Measurements from ENCODE around the gene NPC1.

NPC1 gene

DNA sequence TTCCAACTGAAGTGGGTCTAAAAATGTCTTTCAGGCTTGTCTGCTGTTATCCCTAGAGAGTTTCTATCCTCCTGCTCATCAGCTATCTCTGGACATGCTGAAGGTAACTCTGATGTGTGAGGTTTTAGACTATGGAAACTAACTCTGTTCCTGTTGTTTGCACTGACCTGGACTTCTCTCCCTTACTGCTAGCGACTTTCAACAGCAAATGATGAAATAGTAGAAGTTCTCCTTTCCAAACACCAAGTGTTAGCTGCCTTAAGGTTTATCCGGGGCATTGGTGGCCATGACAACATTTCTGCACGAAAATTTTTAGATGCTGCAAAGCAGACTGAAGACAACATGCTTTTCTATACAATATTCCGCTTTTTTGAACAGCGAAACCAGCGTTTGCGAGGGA lies 56.1 kb downstream of the NPC1 start:
- Histone ChIP-seq H3K9me3 (ENCODE audit: control insufficient read depth in 2 of 2, low read length in 2 of 2) (no peaks in the 10 kb centered on the region), H3K4me1 (ENCODE audit: control insufficient read depth in 2 of 2, insufficient read depth in 2 of 2, low read length in 2 of 2) (no peaks in the 10 kb centered on the region), H3K27me3 (ENCODE audit: control insufficient read depth in 2 of 2, insufficient read depth in 2 of 2, low read length in 2 of 2) (no peaks in the 10 kb centered on the region), H3K36me3 (ENCODE audit: control insufficient read depth in 2 of 2, insufficient read depth in 2 of 2, low read length in 2 of 2) (peaks cover 80 to 91% of the 10 kb centered on the region in 2 donors), H3K9ac (ENCODE audit: low read depth in 1 of 2, low read length in 2 of 2) (no peak overlapping the region), H3K27ac (ENCODE audit: low read depth in 2 of 2, low read length in 2 of 2) (no peak overlapping the region), H3K4me3 (ENCODE audit: low read length in 2 of 2) (no peak overlapping the region)

DNA sequence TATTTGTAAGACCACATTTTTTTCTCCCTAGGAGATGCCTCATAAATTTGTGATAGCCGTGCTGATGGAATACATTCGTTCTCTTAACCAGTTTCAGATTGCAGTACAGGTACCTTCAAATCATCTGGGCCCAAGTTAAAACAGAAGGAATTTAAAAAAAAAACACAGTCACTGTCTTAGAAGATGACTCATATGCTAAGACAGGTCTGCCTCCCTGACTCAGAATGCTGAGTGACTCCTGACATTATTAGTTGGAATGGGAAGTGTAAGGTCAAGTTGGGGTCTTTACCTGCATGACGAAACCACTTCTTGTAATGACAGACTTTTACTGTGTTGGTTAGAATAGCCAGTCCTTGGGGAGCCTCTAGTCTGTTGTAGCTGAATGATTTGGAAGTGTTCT lies 56.7 kb downstream of the NPC1 start:
- no peak overlapping the region for H3K4me3 ChIP-seq (ENCODE audit: low read length in 2 of 2)
- no peak overlapping the region for H3K9ac ChIP-seq (ENCODE audit: low read depth in 1 of 2, low read length in 2 of 2)
- H3K27ac ChIP-seq (ENCODE audit: low read depth in 2 of 2, low read length in 2 of 2) = no peak overlapping the region
- no peaks in the 10 kb centered on the region for H3K4me1 ChIP-seq (ENCODE audit: control insufficient read depth in 2 of 2, insufficient read depth in 2 of 2, low read length in 2 of 2)
- H3K27me3 ChIP-seq (ENCODE audit: control insufficient read depth in 2 of 2, insufficient read depth in 2 of 2, low read length in 2 of 2) = no peaks in the 10 kb centered on the region
- H3K9me3 ChIP-seq (ENCODE audit: control insufficient read depth in 2 of 2, low read length in 2 of 2) = no peaks in the 10 kb centered on the region
- peaks cover 74 to 86% of the 10 kb centered on the region in 2 donors for H3K36me3 ChIP-seq (ENCODE audit: control insufficient read depth in 2 of 2, insufficient read depth in 2 of 2, low read length in 2 of 2)

DNA sequence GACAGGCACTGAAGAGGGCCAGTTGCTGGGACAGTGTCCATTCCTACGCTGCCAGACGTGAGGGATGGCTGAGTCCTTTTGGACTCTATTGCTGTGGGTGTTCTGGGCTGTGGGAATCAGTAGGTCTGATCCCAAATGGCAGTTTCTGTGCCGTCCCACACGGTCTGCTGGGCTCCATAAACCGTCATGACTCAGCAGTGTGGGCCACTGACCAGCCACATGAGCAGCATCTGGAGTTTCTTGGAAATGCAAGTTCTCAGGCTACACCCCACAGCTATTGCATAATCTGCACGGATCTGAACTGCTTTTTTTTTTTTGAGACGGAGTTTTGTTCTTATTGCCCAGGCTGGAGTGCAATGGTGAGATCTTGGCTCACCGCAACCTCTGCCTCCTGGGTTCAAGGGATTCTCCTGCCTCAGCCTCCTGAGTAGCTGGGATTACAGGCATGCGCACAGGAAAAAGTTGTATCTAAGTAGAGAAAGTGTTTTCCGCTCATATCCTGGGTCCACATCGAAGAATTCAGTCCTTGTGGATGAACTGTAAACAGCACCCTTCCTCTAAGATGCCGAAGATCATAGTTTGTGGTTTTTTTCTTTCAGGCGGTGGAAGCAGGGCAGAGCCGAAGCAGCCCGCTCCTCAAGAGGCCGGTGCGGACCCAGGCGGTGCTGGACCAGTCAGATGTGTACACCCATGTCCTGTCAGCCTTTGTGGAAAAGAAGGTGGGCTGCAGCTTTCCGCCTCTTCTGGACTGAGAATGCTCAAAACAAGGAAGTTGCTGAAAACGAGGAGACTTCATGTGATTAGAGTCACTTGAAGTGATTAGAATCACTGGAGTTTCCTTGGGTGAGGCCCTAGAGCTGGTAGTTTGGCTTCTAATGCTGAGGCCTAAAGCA lies 57.5 kb downstream of the NPC1 start:
- Histone ChIP-seq H3K9ac (ENCODE audit: low read depth in 1 of 2, low read length in 2 of 2) (no peak overlapping the region), H3K4me3 (ENCODE audit: low read length in 2 of 2) (no peak overlapping the region), H3K27ac (ENCODE audit: low read depth in 2 of 2, low read length in 2 of 2) (no peak overlapping the region), H3K9me3 (ENCODE audit: control insufficient read depth in 2 of 2, low read length in 2 of 2) (no peaks in the 10 kb centered on the region), H3K4me1 (ENCODE audit: control insufficient read depth in 2 of 2, insufficient read depth in 2 of 2, low read length in 2 of 2) (no peaks in the 10 kb centered on the region), H3K27me3 (ENCODE audit: control insufficient read depth in 2 of 2, insufficient read depth in 2 of 2, low read length in 2 of 2) (no peaks in the 10 kb centered on the region), H3K36me3 (ENCODE audit: control insufficient read depth in 2 of 2, insufficient read depth in 2 of 2, low read length in 2 of 2) (peaks cover 74 to 86% of the 10 kb centered on the region in 2 donors)

DNA sequence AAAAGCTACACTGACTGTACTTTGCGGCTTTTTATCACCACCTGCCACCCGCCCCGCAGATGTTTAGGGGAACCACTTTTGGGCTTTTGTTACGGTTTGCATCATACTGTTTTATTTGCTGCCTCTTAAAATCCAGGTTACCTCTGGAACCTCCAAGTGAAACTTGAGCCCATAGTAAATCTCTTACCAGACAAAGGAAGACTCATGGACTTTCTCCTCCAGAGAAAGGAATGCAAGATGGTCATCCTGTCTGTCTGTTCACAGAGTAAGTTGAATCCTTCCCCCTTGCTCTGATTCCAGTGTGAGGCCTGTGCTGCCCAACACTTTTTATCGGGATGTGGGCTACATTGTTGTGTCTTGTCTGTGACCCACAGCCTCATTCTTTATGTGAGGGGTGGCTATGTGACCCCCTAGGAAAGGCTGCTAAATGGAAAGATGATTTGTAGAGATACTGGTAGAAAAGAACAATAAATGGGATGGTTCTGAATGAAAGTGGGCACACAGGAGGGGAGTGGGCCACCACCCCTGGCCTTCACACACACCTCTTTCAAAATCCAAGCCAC lies 59.7 kb downstream of the NPC1 start:
- no peaks in the 10 kb centered on the region for H3K27me3 ChIP-seq (ENCODE audit: control insufficient read depth in 2 of 2, insufficient read depth in 2 of 2, low read length in 2 of 2)
- no peak overlapping the region for H3K9ac ChIP-seq (ENCODE audit: low read depth in 1 of 2, low read length in 2 of 2)
- peaks cover 68 to 88% of the 10 kb centered on the region in 2 donors for H3K36me3 ChIP-seq (ENCODE audit: control insufficient read depth in 2 of 2, insufficient read depth in 2 of 2, low read length in 2 of 2)
- no peak overlapping the region for H3K27ac ChIP-seq (ENCODE audit: low read depth in 2 of 2, low read length in 2 of 2)
- no peak overlapping the region for H3K4me3 ChIP-seq (ENCODE audit: low read length in 2 of 2)
- H3K4me1 ChIP-seq (ENCODE audit: control insufficient read depth in 2 of 2, insufficient read depth in 2 of 2, low read length in 2 of 2) = no peaks in the 10 kb centered on the region
- no peaks in the 10 kb centered on the region for H3K9me3 ChIP-seq (ENCODE audit: control insufficient read depth in 2 of 2, low read length in 2 of 2)

DNA sequence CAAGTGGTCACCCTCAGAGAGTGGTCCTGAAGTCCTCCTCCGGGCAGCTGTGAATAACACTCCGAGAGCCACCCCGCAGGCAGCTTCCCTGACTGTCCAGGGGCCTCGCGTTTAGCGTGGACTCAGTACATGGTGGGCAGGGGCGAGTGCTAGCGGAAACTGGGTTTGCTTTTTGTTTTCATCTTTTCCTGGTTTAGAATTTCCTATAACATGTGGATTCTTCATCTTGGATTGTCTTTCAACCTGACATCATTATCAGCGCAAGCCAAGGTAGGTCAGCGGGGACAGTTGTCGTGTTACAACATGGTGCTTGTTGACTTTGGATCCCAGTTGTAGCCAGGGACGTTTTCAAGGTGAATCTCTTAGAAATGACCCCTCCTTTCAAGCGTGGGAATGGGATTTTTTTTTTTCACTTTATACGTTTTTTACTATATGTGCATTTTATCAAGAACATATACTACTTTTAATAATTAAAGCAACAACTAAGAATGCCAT lies 62.0 kb downstream of the NPC1 start:
- Histone ChIP-seq H3K4me3 (ENCODE audit: low read length in 2 of 2) (no peak overlapping the region), H3K36me3 (ENCODE audit: control insufficient read depth in 2 of 2, insufficient read depth in 2 of 2, low read length in 2 of 2) (peaks cover 72 to 85% of the 10 kb centered on the region in 2 donors), H3K9ac (ENCODE audit: low read depth in 1 of 2, low read length in 2 of 2) (no peak overlapping the region), H3K27ac (ENCODE audit: low read depth in 2 of 2, low read length in 2 of 2) (no peak overlapping the region), H3K4me1 (ENCODE audit: control insufficient read depth in 2 of 2, insufficient read depth in 2 of 2, low read length in 2 of 2) (no peaks in the 10 kb centered on the region), H3K27me3 (ENCODE audit: control insufficient read depth in 2 of 2, insufficient read depth in 2 of 2, low read length in 2 of 2) (no peaks in the 10 kb centered on the region), H3K9me3 (ENCODE audit: control insufficient read depth in 2 of 2, low read length in 2 of 2) (no peaks in the 10 kb centered on the region)

DNA sequence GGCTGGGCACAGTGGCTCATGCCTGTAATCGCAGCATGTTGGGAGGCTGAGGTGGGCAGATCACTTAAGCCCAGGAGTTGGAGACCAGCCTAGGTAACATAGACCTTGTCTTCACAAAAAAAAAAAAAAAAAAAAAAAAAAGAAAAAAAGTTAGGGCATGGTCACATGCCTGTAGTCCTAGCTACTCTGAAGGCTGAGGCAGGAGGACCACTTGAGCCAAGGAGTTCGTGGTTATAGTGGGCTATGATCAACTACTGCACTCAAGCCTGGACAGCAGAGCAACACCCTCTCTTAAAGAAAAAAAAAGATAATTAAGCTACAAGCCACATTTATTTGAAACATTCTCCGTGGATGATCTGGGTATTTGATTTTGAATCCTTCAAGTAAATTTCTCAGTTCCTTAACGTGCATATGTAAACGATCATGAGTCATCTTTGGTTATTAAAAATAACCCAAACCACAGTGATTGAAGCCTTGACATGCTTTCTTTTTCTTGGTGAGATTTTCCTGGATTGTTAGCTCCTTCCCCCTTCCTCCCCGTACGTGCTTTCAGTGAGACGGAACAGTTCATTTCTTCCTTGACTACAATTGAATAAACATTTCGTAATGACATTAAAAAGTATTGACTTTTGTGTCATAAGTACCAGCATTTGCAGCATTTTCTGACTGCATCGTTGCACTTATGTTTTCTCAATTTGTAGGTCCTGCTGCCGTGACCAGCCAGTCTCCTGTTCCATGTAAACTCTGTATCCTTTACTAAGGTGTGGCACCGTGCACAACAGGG lies 62.7 kb downstream of the NPC1 start:
- Histone ChIP-seq H3K36me3 (ENCODE audit: control insufficient read depth in 2 of 2, insufficient read depth in 2 of 2, low read length in 2 of 2) (peaks cover 73 to 84% of the 10 kb centered on the region in 2 donors), H3K9ac (ENCODE audit: low read depth in 1 of 2, low read length in 2 of 2) (no peak overlapping the region), H3K4me1 (ENCODE audit: control insufficient read depth in 2 of 2, insufficient read depth in 2 of 2, low read length in 2 of 2) (no peaks in the 10 kb centered on the region), H3K27me3 (ENCODE audit: control insufficient read depth in 2 of 2, insufficient read depth in 2 of 2, low read length in 2 of 2) (no peaks in the 10 kb centered on the region), H3K27ac (ENCODE audit: low read depth in 2 of 2, low read length in 2 of 2) (no peak overlapping the region), H3K4me3 (ENCODE audit: low read length in 2 of 2) (no peak overlapping the region), H3K9me3 (ENCODE audit: control insufficient read depth in 2 of 2, low read length in 2 of 2) (no peaks in the 10 kb centered on the region)

DNA sequence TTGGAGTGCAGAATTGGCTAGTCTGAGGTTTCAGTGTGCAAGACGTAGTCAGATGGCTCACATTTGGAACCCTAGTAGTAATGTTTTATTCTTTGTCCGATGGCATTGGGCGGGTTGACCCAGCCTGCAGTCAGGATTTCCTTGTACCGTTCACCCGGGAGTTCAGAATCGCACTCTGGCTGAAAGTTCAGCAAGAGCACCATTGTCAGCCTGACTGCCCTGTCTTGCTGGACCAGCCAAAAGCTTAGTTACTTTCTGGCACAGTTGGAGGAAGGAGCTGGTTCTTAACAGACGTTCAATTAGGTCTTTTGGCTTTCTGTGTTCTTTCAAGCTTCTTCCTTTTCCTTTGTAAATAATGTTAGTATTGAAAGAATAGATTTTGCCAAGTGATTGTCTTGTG lies 64.4 kb downstream of the NPC1 start:
- peaks cover 70 to 80% of the 10 kb centered on the region in 2 donors for H3K36me3 ChIP-seq (ENCODE audit: control insufficient read depth in 2 of 2, insufficient read depth in 2 of 2, low read length in 2 of 2)
- H3K9me3 ChIP-seq (ENCODE audit: control insufficient read depth in 2 of 2, low read length in 2 of 2) = no peaks in the 10 kb centered on the region
- no peak overlapping the region for H3K27ac ChIP-seq (ENCODE audit: low read depth in 2 of 2, low read length in 2 of 2)

DNA sequence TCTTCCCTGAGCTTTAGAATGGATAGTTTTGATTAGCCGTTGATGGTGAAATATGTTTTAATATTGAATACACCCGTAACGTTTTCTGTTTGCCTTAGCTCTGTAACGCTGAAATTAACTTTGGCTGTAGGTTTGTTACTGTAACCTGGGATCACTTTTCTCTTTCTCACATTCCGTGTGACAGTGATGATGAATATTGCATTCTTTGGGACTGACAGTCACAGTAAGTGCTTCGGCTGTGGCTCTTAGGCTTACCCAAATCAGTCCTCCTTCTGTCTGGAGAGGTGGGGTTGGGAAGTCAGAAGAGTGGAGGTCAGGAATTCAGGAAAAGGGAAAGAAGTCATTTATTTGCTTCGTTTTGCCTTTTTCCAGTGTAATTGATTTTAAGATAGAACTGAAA lies 65.0 kb downstream of the NPC1 start:
- Histone ChIP-seq H3K36me3 (ENCODE audit: control insufficient read depth in 2 of 2, insufficient read depth in 2 of 2, low read length in 2 of 2) (peaks cover 69 to 78% of the 10 kb centered on the region in 2 donors), H3K4me3 (ENCODE audit: low read length in 2 of 2) (no peak overlapping the region), H3K27me3 (ENCODE audit: control insufficient read depth in 2 of 2, insufficient read depth in 2 of 2, low read length in 2 of 2) (no peaks in the 10 kb centered on the region), H3K9me3 (ENCODE audit: control insufficient read depth in 2 of 2, low read length in 2 of 2) (no peaks in the 10 kb centered on the region), H3K4me1 (ENCODE audit: control insufficient read depth in 2 of 2, insufficient read depth in 2 of 2, low read length in 2 of 2) (no peaks in the 10 kb centered on the region), H3K9ac (ENCODE audit: low read depth in 1 of 2, low read length in 2 of 2) (no peak overlapping the region), H3K27ac (ENCODE audit: low read depth in 2 of 2, low read length in 2 of 2) (no peak overlapping the region)

More for the DNA sequence above, 64.4 kb downstream of the NPC1 start:
- Histone ChIP-seq H3K4me1 (ENCODE audit: control insufficient read depth in 2 of 2, insufficient read depth in 2 of 2, low read length in 2 of 2) (no peaks in the 10 kb centered on the region), H3K27me3 (ENCODE audit: control insufficient read depth in 2 of 2, insufficient read depth in 2 of 2, low read length in 2 of 2) (no peaks in the 10 kb centered on the region), H3K9ac (ENCODE audit: low read depth in 1 of 2, low read length in 2 of 2) (no peak overlapping the region), H3K4me3 (ENCODE audit: low read length in 2 of 2) (no peak overlapping the region)

DNA sequence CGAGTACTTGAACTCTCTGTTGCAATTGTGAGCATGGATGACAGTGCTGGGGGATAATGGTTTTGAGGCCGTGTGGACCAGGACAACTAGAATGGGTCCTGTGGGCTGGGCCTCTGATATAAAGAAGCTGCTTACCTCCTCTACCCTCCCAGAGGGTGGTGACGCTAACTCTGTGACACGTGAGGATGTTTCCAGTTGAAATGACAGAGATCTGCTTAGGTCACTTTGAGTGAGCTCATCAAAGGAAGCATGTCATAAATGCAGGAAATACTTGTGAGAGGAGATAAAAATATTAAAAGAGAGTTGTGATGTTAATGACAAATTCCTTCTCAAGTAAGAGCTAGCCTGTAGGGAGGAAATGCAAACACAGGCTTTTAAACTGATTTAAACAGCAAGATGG lies 66.6 kb downstream of the NPC1 start:
- peaks cover 63 to 74% of the 10 kb centered on the region in 2 donors for H3K36me3 ChIP-seq (ENCODE audit: control insufficient read depth in 2 of 2, insufficient read depth in 2 of 2, low read length in 2 of 2)
- no peak overlapping the region for H3K4me3 ChIP-seq (ENCODE audit: low read length in 2 of 2)
- H3K9ac ChIP-seq (ENCODE audit: low read depth in 1 of 2, low read length in 2 of 2) = no peak overlapping the region
- H3K9me3 ChIP-seq (ENCODE audit: control insufficient read depth in 2 of 2, low read length in 2 of 2) = no peaks in the 10 kb centered on the region
- no peaks in the 10 kb centered on the region for H3K27me3 ChIP-seq (ENCODE audit: control insufficient read depth in 2 of 2, insufficient read depth in 2 of 2, low read length in 2 of 2)
- H3K27ac ChIP-seq (ENCODE audit: low read depth in 2 of 2, low read length in 2 of 2) = no peak overlapping the region
- no peaks in the 10 kb centered on the region for H3K4me1 ChIP-seq (ENCODE audit: control insufficient read depth in 2 of 2, insufficient read depth in 2 of 2, low read length in 2 of 2)

Measured in mucosa of rectum (tissue), 2 donors.